C4-2B (cell line): Measurements from ENCODE around the gene MAB21L3.

Source experiments
- CTCF ChIP-seq: fragments of 450-650 bp; conservative IDR thresholded peaks from 2 replicates; pipeline ENCODE4 v1.5.1; 2017; ENCODE audit warnings: mild to moderate bottlenecking
- ZFX ChIP-seq: fragments of 450-650 bp; IDR thresholded peaks from 2 replicates; pipeline ENCODE4 v1.6.1; 2017

DNA sequence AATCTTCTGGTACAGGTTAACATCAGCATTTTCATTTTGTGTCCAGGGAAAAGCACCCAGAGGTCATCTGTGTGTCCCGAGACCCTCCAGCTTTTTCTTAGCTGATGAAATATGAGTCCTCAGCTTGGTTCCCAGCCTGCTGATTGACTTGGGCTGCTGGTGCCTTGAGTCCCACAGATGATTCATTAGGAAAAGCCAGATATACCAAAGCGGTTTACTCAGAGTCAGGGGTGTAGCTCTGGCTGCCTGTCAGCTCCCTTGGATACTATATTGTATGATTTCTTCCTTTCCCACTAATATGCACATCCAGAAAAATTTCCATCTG is 43.7 kb upstream of the MAB21L3 start:
- no peak for TF ChIP-seq CTCF
- no peak for TF ChIP-seq ZFX
